MCF 10A (cell line): ENCODE measurements around the gene ABCC6. TPM values are rescaled to one million over a fixed set of nuclear protein-coding genes. Genes with fewer than 3 reads are reported as not detected.
"Not testable (repeated sequence)": the region's sequence is repeated elsewhere in the genome, so short reads cannot be mapped to it uniquely, and the experiment has no call there.

Source experiments
- BruUV-seq: library from RNA; stranded (reverse); fragments of 400-500 nt; replicated peaks from 2 replicates; lab custom pipeline; 2021; lab: Mats Ljungman, UMichigan
- CTCF ChIA-PET: fragments of 300-600 bp; sonication (Branson Sonifier 250); formaldehyde crosslinking; extraction: SDS; loops from one replicate; lab custom pipeline; 2021; ENCODE audit warnings: antibody characterized with exemption, inconsistent platforms; lab: Yijun Ruan, JAX
- POLR2A ChIA-PET: fragments of 300-600, 350-650 bp; sonication (Branson Sonifier 250); formaldehyde crosslinking; extraction: SDS; loops from one replicate; lab custom pipeline; 2020; ENCODE audit warnings: antibody characterized with exemption, inconsistent platforms; lab: Yijun Ruan, JAX
- DNase-seq: peaks from one replicate; pipeline ENCODE4 v3.0.0-alpha.2; 2018; ENCODE audit not compliant: unreplicated experiment
- H3K27ac Mint-ChIP-seq: one replicate; pipeline ENCODE4 v1.8.0; 2022; ENCODE audit warnings: mild to moderate bottlenecking, low read depth, mixed read lengths; ENCODE audit not compliant: unreplicated experiment
- H3K27me3 Mint-ChIP-seq: one replicate; pipeline ENCODE4 v1.8.0; 2022; ENCODE audit warnings: mixed read lengths; ENCODE audit not compliant: insufficient read depth, unreplicated experiment
- H3K36me3 Mint-ChIP-seq: one replicate; pipeline ENCODE4 v1.8.0; 2022; ENCODE audit warnings: mild to moderate bottlenecking, moderate library complexity, mixed read lengths; ENCODE audit not compliant: insufficient read depth, unreplicated experiment
- H3K4me1 Mint-ChIP-seq: one replicate; pipeline ENCODE4 v1.8.0; 2022; ENCODE audit warnings: mixed read lengths; ENCODE audit not compliant: insufficient read depth, unreplicated experiment
- H3K4me3 Mint-ChIP-seq: one replicate; pipeline ENCODE4 v1.8.0; 2022; ENCODE audit warnings: mild to moderate bottlenecking, moderate library complexity, mixed read lengths; ENCODE audit not compliant: unreplicated experiment
- H3K9me3 Mint-ChIP-seq: one replicate; pipeline ENCODE4 v1.8.0; 2022; ENCODE audit warnings: mixed read lengths; ENCODE audit not compliant: unreplicated experiment
- CTCF ChIP-seq: fragments of 200-600 bp; IDR thresholded peaks from one replicate; pipeline ENCODE4 v1.8.0; 2022; ENCODE audit warnings: antibody characterized with exemption, mild to moderate bottlenecking; ENCODE audit not compliant: unreplicated experiment
- intact Hi-C: fragments of 100-400 bp; cut with micrococcal nuclease; formaldehyde crosslinking; loops from 2 replicates; pipeline ENCODE4 v1.14.1; 2022
- total RNA-seq: library from RNA; stranded (reverse); gene quantifications from 2 replicates; pipeline ENCODE4 v1.2.3, GENCODE V29; 2022

The ABCC6 gene
- total RNA-seq, 1 experiment from 2014 or later: not detected

GRCh38 chr16:16185095-16185494 is 38.2 kb downstream of the ABCC6 start:
- BruUV-seq: no TSS peak
- Mint-ChIP-seq H3K9me3 (no peaks in the 10 kb centered on the region), H3K27ac (no peak overlapping the region), H3K36me3 (no peaks in the 10 kb centered on the region), H3K4me3 (no peak overlapping the region), H3K27me3 (no peaks in the 10 kb centered on the region), H3K4me1 (no peaks in the 10 kb centered on the region)
- intact Hi-C loops: no loop called here
- no peak for DNase-seq
- POLR2A ChIA-PET: no interaction called here
- TF ChIP-seq CTCF: no peak
- CTCF ChIA-PET: interaction anchor here (0.7 kb wide), 1 partner anchor 456 kb away, joined by 3 read pairs; no protein-coding TSS in a partner anchor

GRCh38 chr16:16184594-16184993 is 38.7 kb downstream of the ABCC6 start:
- TF ChIP-seq CTCF: no peak
- CTCF ChIA-PET: no interaction called here

GRCh38 chr16:16183562-16183961 is 39.7 kb downstream of the ABCC6 start:
- H3K27ac Mint-ChIP-seq: no peak overlapping the region
- TF ChIP-seq CTCF: peak; percentile 24
- intact Hi-C loops: no loop called here
- CTCF ChIA-PET: interaction anchor here (0.6 to 2.0 kb wide), 2 partner anchors 10 to 417 kb away, joined by 5 to 9 read pairs; no protein-coding TSS in a partner anchor
- no peaks in the 10 kb centered on the region for H3K36me3 Mint-ChIP-seq
- H3K4me3 Mint-ChIP-seq: no peak overlapping the region
- no peak for DNase-seq
- H3K4me1 Mint-ChIP-seq: no peaks in the 10 kb centered on the region
- H3K9me3 Mint-ChIP-seq: peaks cover 7% of the 10 kb centered on the region
- no TSS peak for BruUV-seq
- no peaks in the 10 kb centered on the region for H3K27me3 Mint-ChIP-seq
- POLR2A ChIA-PET: no interaction called here

More at GRCh38 chr16:16184594-16184993, 38.7 kb downstream of the ABCC6 start:
- Mint-ChIP-seq H3K4me1 (no peaks in the 10 kb centered on the region), H3K9me3 (no peaks in the 10 kb centered on the region), H3K27me3 (no peaks in the 10 kb centered on the region), H3K36me3 (no peaks in the 10 kb centered on the region), H3K4me3 (no peak overlapping the region), H3K27ac (no peak overlapping the region)
- intact Hi-C loops: no loop called here
- no TSS peak for BruUV-seq
- DNase-seq: no peak
- POLR2A ChIA-PET: no interaction called here

GRCh38 chr16:16182918-16183317 is 40.4 kb downstream of the ABCC6 start:
- no peak for DNase-seq
- H3K9me3 Mint-ChIP-seq: peaks cover 7% of the 10 kb centered on the region
- CTCF ChIA-PET: interaction anchor here (2.0 kb wide), 1 partner anchor 9 kb away, joined by 9 read pairs; no protein-coding TSS in a partner anchor
- no peak overlapping the region for H3K4me3 Mint-ChIP-seq
- no peaks in the 10 kb centered on the region for H3K4me1 Mint-ChIP-seq
- no TSS peak for BruUV-seq
- H3K36me3 Mint-ChIP-seq: no peaks in the 10 kb centered on the region
- no peak overlapping the region for H3K27ac Mint-ChIP-seq
- no peak for TF ChIP-seq CTCF
- intact Hi-C loops: no loop called here
- POLR2A ChIA-PET: no interaction called here
- H3K27me3 Mint-ChIP-seq: no peaks in the 10 kb centered on the region

- H3K27me3 Mint-ChIP-seq, H3K4me1 Mint-ChIP-seq, BruUV-seq, intact Hi-C loops, H3K27ac Mint-ChIP-seq, H3K9me3 Mint-ChIP-seq, POLR2A ChIA-PET, H3K4me3 Mint-ChIP-seq, H3K36me3 Mint-ChIP-seq: not testable (repeated sequence)
- CTCF ChIA-PET: interaction anchor here (0.6 kb wide), 1 partner anchor 354 kb away, joined by 3 read pairs; no protein-coding TSS in a partner anchor
- DNase-seq: peak; percentile 24
Measured at GRCh38 chr16:16181748-16182147, 41.5 kb downstream of the ABCC6 start.
